ENCODE measurements around the gene SPSB1. TPM values are rescaled to one million over a fixed set of nuclear protein-coding genes. Genes with fewer than 3 reads are reported as not detected.

The SPSB1 gene
- total and polyA plus RNA-seq, 10 of the 15 experiments (the other 5 are each of a cell fraction or from before 2014, with no cell fraction given): 0.02 to 2.0 (median 0.90) TPM; not detected in 1

DNA sequence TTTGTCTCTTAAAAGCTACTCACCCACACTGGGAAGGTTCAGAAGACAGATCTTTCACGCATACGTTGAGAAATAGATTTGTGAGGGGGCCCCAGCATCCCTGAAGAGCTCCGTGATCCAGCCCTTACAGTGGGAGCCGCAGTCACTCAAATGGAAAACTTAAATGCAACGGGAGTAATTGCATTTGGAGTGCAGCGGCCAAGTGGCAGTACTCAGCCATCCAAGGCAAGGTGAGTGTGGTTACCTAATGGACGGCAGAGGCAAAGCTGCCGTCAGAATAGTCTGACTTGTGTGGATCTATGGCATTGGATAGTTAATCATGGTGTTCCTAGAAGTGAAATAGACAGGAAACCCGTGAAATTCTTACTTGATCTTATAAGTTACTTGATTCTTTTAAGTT lies 5.1 kb downstream of the SPSB1 start:
- no TSS peak for BruUV-seq (replicated peaks)
- Histone ChIP-seq H3K36me3 (ENCODE audit: control insufficient read depth in 2 of 2, insufficient read depth in 2 of 2, low read length in 1 of 2) (no peaks in the 10 kb centered on the region), H4K20me1 (ENCODE audit: control insufficient read depth, insufficient read depth) (no peaks in the 10 kb centered on the region), H3K9ac (ENCODE audit: control insufficient read depth, insufficient read depth, low read length) (no peak overlapping the region), H3K27ac (ENCODE audit: control insufficient read depth, insufficient read depth) (no peak overlapping the region), H3K9me3 (replicated peaks; ENCODE audit: control insufficient read depth, insufficient read depth, low read length) (no peaks in the 10 kb centered on the region), H3K79me2 (ENCODE audit: control insufficient read depth, insufficient read depth, low read length) (no peaks in the 10 kb centered on the region), H3K27me3 (replicated peaks in 1 of 2; ENCODE audit: control insufficient read depth in 2 of 2, insufficient read depth in 2 of 2, low read length in 1 of 2) (peaks cover 0 to 2% of the 10 kb centered on the region in 2 experiments; a peak in 2 of 4 replicates), H3K4me3 (no peak overlapping the region), H3K4me2 (ENCODE audit: control insufficient read depth, insufficient read depth) (no peak overlapping the region), H2AFZ (ENCODE audit: control insufficient read depth, low read depth, low read length) (no peak overlapping the region), H3K4me1 (ENCODE audit: control insufficient read depth, insufficient read depth, low read length) (peaks cover 13% of the 10 kb centered on the region)
- ChIA-PET CTCF (interaction anchor here (1.3 kb wide), 1 partner anchor 8 kb away, joined by 3 read pairs; no protein-coding TSS in a partner anchor), POLR2A (no interaction called here), SMC1A (ENCODE audit: uncharacterized antibody, unreplicated experiment) (interaction anchor here (0.6 to 1.6 kb wide), 3 partner anchors 14 to 247 kb away, joined by 3 read pairs; no protein-coding TSS in a partner anchor), RAD21 (ENCODE audit: unreplicated experiment) (no interaction called here)
- WGBS (ENCODE audit: insufficient coverage, insufficient replicate concordance, low lambda C conversion rate, missing lambda C conversion rate): 36% methylated on average over 9 of the region's 9 CpGs
- intact Hi-C loops (cut with micrococcal nuclease; ENCODE audit: unreplicated experiment) (no loop called here), in situ Hi-C loops (cut with MboI) (no loop called here)
- DNase-seq (ENCODE audit: low read depth, low spot score) (no peak), ATAC-seq (no peak), FAIRE-seq (no peak)
- TF ChIP-seq NR2C2 (IDR thresholded peaks at IDR 0.05; ENCODE audit: borderline replicate concordance, control insufficient read depth, insufficient read length, low read depth) (no peak), IKZF2 (IDR thresholded peaks at IDR 0.05) (no peak), E2F8 (IDR thresholded peaks at IDR 0.05; ENCODE audit: low read depth, partially characterized antibody) (no peak), BHLHE40 (IDR thresholded peaks at IDR 0.05; ENCODE audit: borderline replicate concordance in 1 of 2, low read depth in 2 of 2, low read length in 1 of 2) (no peak), TCF3 (IDR thresholded peaks at IDR 0.05; ENCODE audit: borderline replicate concordance, insufficient read depth, low read depth, low read length) (no peak), ZNF207 (IDR thresholded peaks at IDR 0.05; ENCODE audit: borderline replicate concordance) (no peak), RELA (IDR thresholded peaks at IDR 0.05; ENCODE audit: borderline replicate concordance, partially characterized antibody) (no peak), MTA3 (IDR thresholded peaks at IDR 0.05; ENCODE audit: borderline replicate concordance, low read length) (no peak), DPF2 (IDR thresholded peaks at IDR 0.05) (no peak), SUPT20H (IDR thresholded peaks at IDR 0.05; ENCODE audit: borderline replicate concordance, control insufficient read depth, low read depth, low read length) (no peak), TCF7 (IDR thresholded peaks at IDR 0.05; ENCODE audit: borderline replicate concordance) (no peak), POLR2AphosphoS2 (IDR thresholded peaks at IDR 0.05; ENCODE audit: low read depth, low read length) (no peak), RUNX3 (IDR thresholded peaks at IDR 0.05; ENCODE audit: low read length) (no peak), RCOR1 (conservative IDR thresholded peaks at IDR 0.05; ENCODE audit: low read depth, low read length) (no peak)
- TF ChIP-seq, protein P1, sequence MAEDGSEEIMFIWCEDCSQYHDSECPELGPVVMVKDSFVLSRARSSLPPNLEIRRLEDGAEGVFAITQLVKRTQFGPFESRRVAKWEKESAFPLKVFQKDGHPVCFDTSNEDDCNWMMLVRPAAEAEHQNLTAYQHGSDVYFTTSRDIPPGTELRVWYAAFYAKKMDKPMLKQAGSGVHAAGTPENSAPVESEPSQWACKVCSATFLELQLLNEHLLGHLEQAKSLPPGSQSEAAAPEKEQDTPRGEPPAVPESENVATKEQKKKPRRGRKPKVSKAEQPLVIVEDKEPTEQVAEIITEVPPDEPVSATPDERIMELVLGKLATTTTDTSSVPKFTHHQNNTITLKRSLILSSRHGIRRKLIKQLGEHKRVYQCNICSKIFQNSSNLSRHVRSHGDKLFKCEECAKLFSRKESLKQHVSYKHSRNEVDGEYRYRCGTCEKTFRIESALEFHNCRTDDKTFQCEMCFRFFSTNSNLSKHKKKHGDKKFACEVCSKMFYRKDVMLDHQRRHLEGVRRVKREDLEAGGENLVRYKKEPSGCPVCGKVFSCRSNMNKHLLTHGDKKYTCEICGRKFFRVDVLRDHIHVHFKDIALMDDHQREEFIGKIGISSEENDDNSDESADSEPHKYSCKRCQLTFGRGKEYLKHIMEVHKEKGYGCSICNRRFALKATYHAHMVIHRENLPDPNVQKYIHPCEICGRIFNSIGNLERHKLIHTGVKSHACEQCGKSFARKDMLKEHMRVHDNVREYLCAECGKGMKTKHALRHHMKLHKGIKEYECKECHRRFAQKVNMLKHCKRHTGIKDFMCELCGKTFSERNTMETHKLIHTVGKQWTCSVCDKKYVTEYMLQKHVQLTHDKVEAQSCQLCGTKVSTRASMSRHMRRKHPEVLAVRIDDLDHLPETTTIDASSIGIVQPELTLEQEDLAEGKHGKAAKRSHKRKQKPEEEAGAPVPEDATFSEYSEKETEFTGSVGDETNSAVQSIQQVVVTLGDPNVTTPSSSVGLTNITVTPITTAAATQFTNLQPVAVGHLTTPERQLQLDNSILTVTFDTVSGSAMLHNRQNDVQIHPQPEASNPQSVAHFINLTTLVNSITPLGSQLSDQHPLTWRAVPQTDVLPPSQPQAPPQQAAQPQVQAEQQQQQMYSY (CRISPR knock-in tag; IDR thresholded peaks at IDR 0.05): no peak
- TF ChIP-seq, protein P2, sequence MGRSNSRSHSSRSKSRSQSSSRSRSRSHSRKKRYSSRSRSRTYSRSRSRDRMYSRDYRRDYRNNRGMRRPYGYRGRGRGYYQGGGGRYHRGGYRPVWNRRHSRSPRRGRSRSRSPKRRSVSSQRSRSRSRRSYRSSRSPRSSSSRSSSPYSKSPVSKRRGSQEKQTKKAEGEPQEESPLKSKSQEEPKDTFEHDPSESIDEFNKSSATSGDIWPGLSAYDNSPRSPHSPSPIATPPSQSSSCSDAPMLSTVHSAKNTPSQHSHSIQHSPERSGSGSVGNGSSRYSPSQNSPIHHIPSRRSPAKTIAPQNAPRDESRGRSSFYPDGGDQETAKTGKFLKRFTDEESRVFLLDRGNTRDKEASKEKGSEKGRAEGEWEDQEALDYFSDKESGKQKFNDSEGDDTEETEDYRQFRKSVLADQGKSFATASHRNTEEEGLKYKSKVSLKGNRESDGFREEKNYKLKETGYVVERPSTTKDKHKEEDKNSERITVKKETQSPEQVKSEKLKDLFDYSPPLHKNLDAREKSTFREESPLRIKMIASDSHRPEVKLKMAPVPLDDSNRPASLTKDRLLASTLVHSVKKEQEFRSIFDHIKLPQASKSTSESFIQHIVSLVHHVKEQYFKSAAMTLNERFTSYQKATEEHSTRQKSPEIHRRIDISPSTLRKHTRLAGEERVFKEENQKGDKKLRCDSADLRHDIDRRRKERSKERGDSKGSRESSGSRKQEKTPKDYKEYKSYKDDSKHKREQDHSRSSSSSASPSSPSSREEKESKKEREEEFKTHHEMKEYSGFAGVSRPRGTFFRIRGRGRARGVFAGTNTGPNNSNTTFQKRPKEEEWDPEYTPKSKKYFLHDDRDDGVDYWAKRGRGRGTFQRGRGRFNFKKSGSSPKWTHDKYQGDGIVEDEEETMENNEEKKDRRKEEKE (IDR thresholded peaks at IDR 0.05): no peak

All from GM12878 (cell line).